SU-DHL-6 (cell line): Measurements from ENCODE around the gene MPHOSPH8.

Experiments used
- CTCF ChIP-seq: fragments of 200-600 bp; sonication (generic); IDR thresholded peaks from one replicate; pipeline ENCODE4 v1.5.1; 2017; ENCODE audit warnings: antibody characterized with exemption, mild to moderate bottlenecking, low read length, moderate library complexity; ENCODE audit not compliant: insufficient read depth, poor library complexity, severe bottlenecking
- EZH2phosphoT487 ChIP-seq: fragments of 200-600 bp; sonication (generic), shearing (Covaris generic); conservative IDR thresholded peaks from 2 replicates; pipeline ENCODE4 v1.6.1; 2018; ENCODE audit warnings: mild to moderate bottlenecking, antibody characterized with exemption, low read length, moderate library complexity, mixed read lengths

GRCh38 chr13:19589312-19589711 lies 44.1 kb upstream of the MPHOSPH8 start:
- no peak for TF ChIP-seq CTCF
- TF ChIP-seq EZH2phosphoT487: no peak
